ENCODE results near the gene TMPRSS7.
"Not testable (repeated sequence)": the region's sequence is repeated elsewhere in the genome, so short reads cannot be mapped to it uniquely, and the experiment has no call there.

Gene TMPRSS7

DNA sequence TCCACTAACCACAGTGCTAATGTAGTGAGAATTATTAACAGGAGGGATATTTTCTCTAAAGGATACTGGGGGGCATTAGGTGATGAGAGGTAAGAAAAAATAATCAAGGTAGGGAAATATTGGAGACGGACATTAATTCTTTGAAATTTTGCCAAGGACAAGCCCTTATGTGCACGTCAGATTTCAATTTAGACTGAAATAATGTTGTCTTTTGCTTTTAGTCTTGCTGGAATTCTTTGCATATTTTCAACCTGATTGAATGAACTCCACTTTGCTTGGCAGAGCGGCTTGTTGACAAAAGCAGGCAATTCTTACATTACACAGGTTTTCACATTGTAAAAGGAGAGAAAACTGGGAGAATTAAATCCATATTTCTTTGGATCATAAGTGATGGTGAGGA is 26.6 kb downstream of the TMPRSS7 start:
- H3K27me3 ChIP-seq (ENCODE audit: control insufficient read depth in 1 of 2, insufficient read depth in 2 of 2, low read length in 2 of 2), result no peaks in the 10 kb centered on the region
- H3K9me3 ChIP-seq (ENCODE audit: control insufficient read depth in 2 of 2, low read length in 2 of 2), result no peaks in the 10 kb centered on the region
- no peak overlapping the region for H3K4me3 ChIP-seq (ENCODE audit: low read length in 2 of 2)
- no peak overlapping the region for H3K9ac ChIP-seq (ENCODE audit: low read length in 2 of 2)
- H3K36me3 ChIP-seq (ENCODE audit: control insufficient read depth in 2 of 2, insufficient read depth in 2 of 2, low read length in 2 of 2), result no peaks in the 10 kb centered on the region
- no peak overlapping the region for H3K27ac ChIP-seq (ENCODE audit: low read length)
- no peaks in the 10 kb centered on the region for H3K4me1 ChIP-seq (ENCODE audit: control insufficient read depth, insufficient read depth, low read length)

DNA sequence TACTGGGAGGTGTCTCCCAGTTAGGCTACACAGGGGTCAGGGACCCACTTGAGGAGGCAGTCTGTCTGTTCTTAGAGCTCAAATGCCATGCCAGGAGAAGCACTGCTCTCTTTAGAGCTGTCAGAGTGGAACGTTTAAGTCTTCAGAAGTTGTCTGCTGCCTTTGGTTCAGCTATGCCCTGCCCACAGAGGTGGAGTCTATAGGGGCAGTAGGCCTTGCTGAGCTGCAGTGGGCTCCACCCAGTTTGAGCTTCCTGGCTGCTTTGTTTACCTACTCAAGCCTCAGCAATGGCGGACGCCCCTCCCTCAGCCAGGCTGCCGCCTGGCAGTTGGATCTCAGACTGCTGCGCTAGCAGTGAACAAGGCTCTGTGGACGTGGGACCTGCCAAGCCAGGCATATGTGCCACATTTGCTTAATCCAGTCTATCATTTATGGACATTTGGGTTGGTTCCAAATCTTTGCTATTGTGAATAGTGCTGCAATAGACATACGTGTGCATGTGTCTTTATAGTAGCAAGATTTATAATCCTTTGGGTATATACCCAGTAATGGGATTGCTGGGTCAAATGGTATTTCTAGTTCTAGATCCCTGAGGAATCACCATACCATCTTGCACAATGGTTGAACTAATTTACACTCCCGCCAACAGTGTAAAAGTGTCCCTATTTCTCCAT is 38.0 kb downstream of the TMPRSS7 start:
- H3K27ac ChIP-seq (ENCODE audit: low read length); H3K9me3 ChIP-seq (ENCODE audit: control insufficient read depth in 2 of 2, low read length in 2 of 2); H3K36me3 ChIP-seq (ENCODE audit: control insufficient read depth in 2 of 2, insufficient read depth in 2 of 2, low read length in 2 of 2); H3K4me3 ChIP-seq (ENCODE audit: low read length in 2 of 2); H3K9ac ChIP-seq (ENCODE audit: low read length in 2 of 2); H3K4me1 ChIP-seq (ENCODE audit: control insufficient read depth, insufficient read depth, low read length); H3K27me3 ChIP-seq (ENCODE audit: control insufficient read depth in 1 of 2, insufficient read depth in 2 of 2, low read length in 2 of 2): not testable (repeated sequence)

DNA sequence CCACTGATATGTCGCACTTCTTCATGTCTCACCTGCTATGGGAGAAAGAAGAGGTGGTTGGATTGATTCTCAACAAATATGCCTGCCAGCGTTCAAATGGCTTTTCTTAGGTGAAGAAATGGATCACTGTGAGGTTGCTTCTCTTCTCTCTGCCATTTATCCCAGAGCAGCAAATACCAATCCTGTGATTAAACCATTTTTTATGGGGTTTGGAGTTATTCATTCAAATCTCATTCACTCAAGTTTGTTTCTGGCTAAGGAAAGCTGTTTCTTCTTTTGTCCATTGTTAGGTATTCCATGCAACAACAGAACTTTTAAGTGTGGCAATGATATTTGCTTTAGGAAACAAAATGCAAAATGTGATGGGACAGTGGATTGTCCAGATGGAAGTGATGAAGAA is 39.5 kb downstream of the TMPRSS7 start:
- H3K9me3 ChIP-seq (ENCODE audit: control insufficient read depth in 2 of 2, low read length in 2 of 2), result no peaks in the 10 kb centered on the region
- H3K4me1 ChIP-seq (ENCODE audit: control insufficient read depth, insufficient read depth, low read length), result no peaks in the 10 kb centered on the region
- H3K9ac ChIP-seq (ENCODE audit: low read length in 2 of 2), result no peak overlapping the region
- peaks cover 0 to 4% of the 10 kb centered on the region in 2 donors for H3K27me3 ChIP-seq (ENCODE audit: control insufficient read depth in 1 of 2, insufficient read depth in 2 of 2, low read length in 2 of 2)
- no peaks in the 10 kb centered on the region for H3K36me3 ChIP-seq (ENCODE audit: control insufficient read depth in 2 of 2, insufficient read depth in 2 of 2, low read length in 2 of 2)
- no peak overlapping the region for H3K4me3 ChIP-seq (ENCODE audit: low read length in 2 of 2)
- no peak overlapping the region for H3K27ac ChIP-seq (ENCODE audit: low read length)

DNA sequence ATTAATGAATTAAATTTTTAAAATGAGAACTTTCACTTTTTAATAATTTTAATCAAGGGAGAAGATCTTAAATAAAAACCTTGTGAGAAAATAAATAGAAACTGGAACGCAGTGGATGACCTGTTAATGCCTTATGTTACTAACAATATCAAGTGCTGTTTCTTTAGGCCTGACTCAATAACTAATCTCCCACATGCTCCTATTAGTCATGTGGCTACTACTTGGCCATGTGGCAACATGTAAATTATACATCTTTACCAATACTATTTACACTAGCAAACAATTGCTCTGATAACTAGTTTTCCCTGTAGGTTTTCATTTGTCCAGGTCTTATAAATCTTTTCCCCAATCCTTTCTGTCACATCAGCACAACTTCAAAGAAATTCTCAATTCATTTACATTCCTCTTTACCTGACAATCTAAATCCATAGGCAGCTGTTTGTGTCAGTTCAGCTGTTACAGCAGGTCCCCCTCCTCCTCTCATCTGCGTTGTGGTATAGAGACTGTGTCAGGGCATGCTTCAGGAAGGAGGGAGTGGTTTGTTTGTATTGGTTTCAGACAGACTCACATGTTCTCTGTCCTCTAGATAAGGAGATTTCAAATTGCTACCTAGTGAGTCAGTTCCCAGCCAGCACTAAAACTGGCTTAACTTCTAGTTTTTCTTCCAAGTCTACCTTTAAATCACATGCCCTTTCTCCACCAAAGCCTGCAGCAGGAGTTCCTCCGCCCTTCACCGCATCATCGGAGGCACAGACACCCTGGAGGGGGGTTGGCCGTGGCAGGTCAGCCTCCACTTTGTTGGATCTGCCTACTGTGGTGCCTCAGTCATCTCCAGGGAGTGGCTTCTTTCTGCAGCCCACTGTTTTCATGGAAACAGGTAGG is 40.3 kb downstream of the TMPRSS7 start:
- H3K9ac ChIP-seq (ENCODE audit: low read length in 2 of 2), result no peak overlapping the region
- H3K27me3 ChIP-seq (ENCODE audit: control insufficient read depth in 1 of 2, insufficient read depth in 2 of 2, low read length in 2 of 2), result peaks cover 0 to 4% of the 10 kb centered on the region in 2 donors
- no peaks in the 10 kb centered on the region for H3K36me3 ChIP-seq (ENCODE audit: control insufficient read depth in 2 of 2, insufficient read depth in 2 of 2, low read length in 2 of 2)
- no peaks in the 10 kb centered on the region for H3K4me1 ChIP-seq (ENCODE audit: control insufficient read depth, insufficient read depth, low read length)
- H3K27ac ChIP-seq (ENCODE audit: low read length), result no peak overlapping the region
- H3K4me3 ChIP-seq (ENCODE audit: low read length in 2 of 2), result no peak overlapping the region
- H3K9me3 ChIP-seq (ENCODE audit: control insufficient read depth in 2 of 2, low read length in 2 of 2), result no peaks in the 10 kb centered on the region

DNA sequence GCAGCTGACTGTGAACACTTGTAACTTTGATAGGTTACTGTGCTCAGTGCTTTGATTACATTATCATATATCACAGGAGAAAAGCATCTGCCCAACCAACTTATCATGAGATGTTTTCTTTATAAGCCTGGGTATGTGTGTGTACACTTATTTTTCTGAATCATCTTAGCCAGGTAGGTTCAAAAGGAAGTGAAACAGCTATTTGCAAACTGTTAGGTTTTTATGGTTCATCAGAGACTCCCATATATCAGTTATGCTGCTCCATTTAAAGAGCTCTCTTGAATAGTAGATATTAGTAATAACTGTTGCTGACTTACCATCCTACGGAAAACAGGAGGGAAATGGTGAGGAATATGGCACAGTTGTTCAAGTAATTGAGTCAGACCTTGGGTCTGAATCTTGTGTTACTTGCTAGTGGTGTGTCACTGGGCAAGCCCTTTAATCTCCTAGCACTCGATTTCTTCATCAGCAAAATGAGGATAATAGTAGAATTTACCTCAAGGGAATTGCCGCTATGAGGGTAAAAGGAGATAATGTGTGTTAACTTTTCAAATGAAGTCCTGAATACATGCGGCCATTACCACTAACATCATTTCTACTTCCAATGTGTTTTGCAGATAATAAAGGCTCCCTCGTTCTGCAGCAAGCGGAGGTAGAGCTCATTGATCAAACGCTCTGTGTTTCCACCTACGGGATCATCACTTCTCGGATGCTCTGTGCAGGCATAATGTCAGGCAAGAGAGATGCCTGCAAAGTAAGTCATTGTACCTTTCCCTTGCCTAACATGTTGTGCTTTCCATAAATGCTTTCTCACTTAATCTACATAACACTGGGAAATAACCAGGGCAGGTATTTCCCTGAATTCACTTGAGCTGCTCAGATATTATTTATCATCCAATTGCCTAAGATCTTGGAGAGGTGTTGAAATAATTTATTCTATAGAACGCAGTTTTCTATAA is 43.9 kb downstream of the TMPRSS7 start:
- H3K4me3 ChIP-seq (ENCODE audit: low read length in 2 of 2), result no peak overlapping the region
- no peak overlapping the region for H3K27ac ChIP-seq (ENCODE audit: low read length)
- H3K4me1 ChIP-seq (ENCODE audit: control insufficient read depth, insufficient read depth, low read length), result no peaks in the 10 kb centered on the region
- no peak overlapping the region for H3K9ac ChIP-seq (ENCODE audit: low read length in 2 of 2)
- H3K27me3 ChIP-seq (ENCODE audit: control insufficient read depth in 1 of 2, insufficient read depth in 2 of 2, low read length in 2 of 2), result peaks cover 0 to 4% of the 10 kb centered on the region in 2 donors
- no peaks in the 10 kb centered on the region for H3K36me3 ChIP-seq (ENCODE audit: control insufficient read depth in 2 of 2, insufficient read depth in 2 of 2, low read length in 2 of 2)
- H3K9me3 ChIP-seq (ENCODE audit: control insufficient read depth in 2 of 2, low read length in 2 of 2), result no peaks in the 10 kb centered on the region

- Histone ChIP-seq H3K27me3 (ENCODE audit: control insufficient read depth in 1 of 2, insufficient read depth in 2 of 2, low read length in 2 of 2) (no peaks in the 10 kb centered on the region), H3K4me1 (ENCODE audit: control insufficient read depth, insufficient read depth, low read length) (peaks cover 9% of the 10 kb centered on the region)
Observed at GRCh38 chr3:112083239-112083638, 48.7 kb downstream of the TMPRSS7 start.

DNA sequence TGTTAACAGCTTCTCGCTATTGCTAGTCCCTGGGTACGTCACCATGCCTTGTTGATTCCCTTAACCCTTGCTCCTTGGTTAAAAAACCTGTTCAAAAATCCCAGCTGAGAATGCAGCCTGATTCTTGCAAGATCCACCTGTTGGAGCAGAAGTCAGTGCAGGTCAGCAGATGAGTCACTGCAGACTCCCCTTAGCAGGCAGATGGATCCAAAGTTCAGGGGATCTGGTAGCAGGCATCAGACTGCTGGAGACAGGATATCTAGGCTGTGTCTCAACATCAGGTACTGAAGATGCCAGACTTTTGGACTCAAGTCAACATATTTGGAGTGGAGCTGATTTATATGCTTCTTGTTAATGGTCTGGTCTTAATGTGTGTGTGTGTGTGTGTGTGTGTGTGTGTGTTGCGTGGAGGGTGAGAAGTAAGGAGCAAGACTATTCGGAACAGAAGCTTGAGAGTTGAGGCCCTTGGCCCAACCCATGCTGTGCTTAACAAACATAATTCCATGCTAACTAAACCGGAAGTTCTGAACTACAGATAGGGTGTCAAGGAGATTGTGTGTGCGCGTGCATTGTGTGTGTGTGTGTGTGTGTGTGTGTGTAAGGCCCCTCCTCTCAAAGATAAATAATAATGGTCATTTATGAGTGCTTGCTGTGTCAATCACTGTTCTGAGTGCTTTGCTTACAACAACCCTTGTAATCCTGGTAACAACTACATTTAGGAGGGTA is 50.6 kb downstream of the TMPRSS7 start:
- H3K9me3 ChIP-seq (ENCODE audit: control insufficient read depth in 2 of 2, low read length in 2 of 2), result no peaks in the 10 kb centered on the region
- peaks cover 9% of the 10 kb centered on the region for H3K4me1 ChIP-seq (ENCODE audit: control insufficient read depth, insufficient read depth, low read length)
- H3K9ac ChIP-seq (ENCODE audit: low read length in 2 of 2), result no peak overlapping the region
- no peak overlapping the region for H3K27ac ChIP-seq (ENCODE audit: low read length)
- no peaks in the 10 kb centered on the region for H3K27me3 ChIP-seq (ENCODE audit: control insufficient read depth in 1 of 2, insufficient read depth in 2 of 2, low read length in 2 of 2)
- no peak overlapping the region for H3K4me3 ChIP-seq (ENCODE audit: low read length in 2 of 2)
- no peaks in the 10 kb centered on the region for H3K36me3 ChIP-seq (ENCODE audit: control insufficient read depth in 2 of 2, insufficient read depth in 2 of 2, low read length in 2 of 2)

More at GRCh38 chr3:112083239-112083638, 48.7 kb downstream of the TMPRSS7 start:
- no peak overlapping the region for H3K27ac ChIP-seq (ENCODE audit: low read length)
- no peak overlapping the region for H3K9ac ChIP-seq (ENCODE audit: low read length in 2 of 2)
- H3K9me3 ChIP-seq (ENCODE audit: control insufficient read depth in 2 of 2, low read length in 2 of 2), result no peaks in the 10 kb centered on the region
- no peak overlapping the region for H3K4me3 ChIP-seq (ENCODE audit: low read length in 2 of 2)
- no peaks in the 10 kb centered on the region for H3K36me3 ChIP-seq (ENCODE audit: control insufficient read depth in 2 of 2, insufficient read depth in 2 of 2, low read length in 2 of 2)

DNA sequence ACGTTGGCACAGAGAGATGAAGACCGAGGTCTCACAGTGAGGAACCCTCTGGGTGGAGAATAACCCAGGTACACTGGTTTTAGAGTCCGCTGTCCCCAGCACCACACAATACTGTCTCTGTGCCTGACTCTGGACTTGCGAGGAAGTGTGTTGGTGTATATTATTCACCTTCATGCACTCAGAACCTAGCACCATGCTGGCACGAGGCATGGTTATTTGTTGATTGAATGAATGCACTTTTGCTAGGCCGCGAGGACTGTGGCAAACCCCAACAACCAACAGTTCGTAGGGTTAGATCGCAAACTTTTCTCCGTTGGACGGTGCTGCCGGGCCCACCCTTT is 51.2 kb downstream of the TMPRSS7 start:
- Histone ChIP-seq H3K9ac (ENCODE audit: low read length in 2 of 2) (peak overlapping the region in 1 of 2 donors; percentile 48), H3K27me3 (ENCODE audit: control insufficient read depth in 1 of 2, insufficient read depth in 2 of 2, low read length in 2 of 2) (no peaks in the 10 kb centered on the region), H3K36me3 (ENCODE audit: control insufficient read depth in 2 of 2, insufficient read depth in 2 of 2, low read length in 2 of 2) (no peaks in the 10 kb centered on the region), H3K4me3 (ENCODE audit: low read length in 2 of 2) (peak overlapping the region; percentile 77 to 83), H3K9me3 (ENCODE audit: control insufficient read depth in 2 of 2, low read length in 2 of 2) (no peaks in the 10 kb centered on the region), H3K27ac (ENCODE audit: low read length) (no peak overlapping the region), H3K4me1 (ENCODE audit: control insufficient read depth, insufficient read depth, low read length) (peaks cover 9% of the 10 kb centered on the region)

- Histone ChIP-seq H3K36me3 (ENCODE audit: control insufficient read depth in 2 of 2, insufficient read depth in 2 of 2, low read length in 2 of 2) (no peaks in the 10 kb centered on the region), H3K4me3 (ENCODE audit: low read length in 2 of 2) (peak within 1 kb of the TSS; percentile 77 to 83), H3K9me3 (ENCODE audit: control insufficient read depth in 2 of 2, low read length in 2 of 2) (no peaks in the 10 kb centered on the region), H3K4me1 (ENCODE audit: control insufficient read depth, insufficient read depth, low read length) (peaks cover 9% of the 10 kb centered on the region), H3K27me3 (ENCODE audit: control insufficient read depth in 1 of 2, insufficient read depth in 2 of 2, low read length in 2 of 2) (no peaks in the 10 kb centered on the region), H3K27ac (ENCODE audit: low read length) (no peak within 1 kb of the TSS), H3K9ac (ENCODE audit: low read length in 2 of 2) (peak within 1 kb of the TSS; percentile 48 to 62)
Observed at GRCh38 chr3:112086076-112086854, 51.7 kb downstream of the TMPRSS7 start, which contains the start of gene C3orf52. C3orf52 (plus strand) TSS chr3:112086389; CDS start chr3:112086408, 19 bp downstream.

All from stomach smooth muscle (tissue), 2 donors.